SU-DHL-6 (cell line): ENCODE results near the gene DLG2.

Experiments used
- H2AFZ ChIP-seq: fragments of 200-600 bp; sonication (generic); 2 replicates; pipeline ENCODE4 v1.6.1; 2014; ENCODE audit warnings: low read depth, mild to moderate bottlenecking, moderate library complexity, mixed read lengths, antibody characterized with exemption, low read length; ENCODE audit not compliant: severe bottlenecking
- H3F3A ChIP-seq: fragments of 200-600 bp; shearing (Covaris generic); 2 replicates; pipeline ENCODE4 v1.6.0; 2016; ENCODE audit warnings: antibody characterized with exemption, mild to moderate bottlenecking; ENCODE audit not compliant: insufficient read depth
- H3K27ac ChIP-seq: fragments of 200-600 bp; sonication (generic); 2 replicates; pipeline ENCODE4 v1.5.1; 2016; ENCODE audit warnings: low read depth, mild to moderate bottlenecking, low read length, moderate library complexity, mixed read lengths
- H3K27me3 ChIP-seq: fragments of 200-600 bp; sonication (generic), shearing (Covaris generic); 2 replicates; pipeline ENCODE4 v1.6.0; 2014; ENCODE audit warnings: mild to moderate bottlenecking, low read length
- H3K36me3 ChIP-seq: fragments of 200-600 bp; sonication (generic); 2 replicates; pipeline ENCODE4 v1.6.1; 2014; ENCODE audit warnings: mild to moderate bottlenecking, low read length, mixed read lengths
- H3K4me2 ChIP-seq: fragments of 300-600, 200-600 bp; shearing (Covaris generic), sonication (generic); 2 replicates; pipeline ENCODE4 v1.6.0; 2014; ENCODE audit warnings: low read length, low read depth, mild to moderate bottlenecking; ENCODE audit not compliant: poor library complexity, severe bottlenecking
- H3K4me3 ChIP-seq: fragments of 200-600 bp; sonication (generic); 2 replicates; pipeline ENCODE4 v1.5.1; 2014; ENCODE audit warnings: antibody characterized with exemption, low read length, mild to moderate bottlenecking, mixed read lengths; ENCODE audit not compliant: insufficient read depth, poor library complexity, severe bottlenecking
- H3K79me2 ChIP-seq: fragments of 200-600 bp; sonication (generic); 2 replicates; pipeline ENCODE4 v1.6.1; 2014; ENCODE audit warnings: mild to moderate bottlenecking, low read length, moderate library complexity; ENCODE audit not compliant: insufficient read depth
- H3K9ac ChIP-seq: fragments of 200-600 bp; sonication (generic); 2 replicates; pipeline ENCODE4 v1.7.0; 2014; ENCODE audit warnings: mild to moderate bottlenecking, low read length
- H3K9me2 ChIP-seq: fragments of 200-600 bp; sonication (generic); replicated peaks from 2 replicates; pipeline ENCODE4 v1.6.1; 2014; ENCODE audit warnings: low read length; ENCODE audit not compliant: insufficient read depth
- H3K9me3 ChIP-seq: fragments of 200-600 bp; sonication (generic); 2 replicates; pipeline ENCODE4 v1.6.1; 2014; ENCODE audit warnings: low read length, mixed read lengths; ENCODE audit not compliant: insufficient read depth
- H4K20me1 ChIP-seq: fragments of 200-600 bp; sonication (generic); 2 replicates; pipeline ENCODE4 v1.6.1; 2014; ENCODE audit warnings: low read depth, mild to moderate bottlenecking, antibody characterized with exemption, low read length, moderate library complexity, mixed read lengths
- EZH2phosphoT487 ChIP-seq: fragments of 200-600 bp; sonication (generic), shearing (Covaris generic); conservative IDR thresholded peaks from 2 replicates; pipeline ENCODE4 v1.6.1; 2018; ENCODE audit warnings: mild to moderate bottlenecking, antibody characterized with exemption, low read length, moderate library complexity, mixed read lengths
- TF ChIP-seq, protein P1 (sequence below): fragments of 200-600 bp; sonication (generic); IDR thresholded peaks from one replicate; pipeline ENCODE4 v1.5.1; 2017; ENCODE audit warnings: antibody characterized with exemption, mild to moderate bottlenecking, low read length, moderate library complexity; ENCODE audit not compliant: insufficient read depth, poor library complexity, severe bottlenecking

DLG2 gene

GRCh38 chr11:85127349-85127748 is 499.8 kb downstream of the DLG2 start:
- Histone ChIP-seq H3K4me2 (no peak overlapping the region), H3K27ac (no peak overlapping the region), H3K9ac (no peak overlapping the region)

DNA sequence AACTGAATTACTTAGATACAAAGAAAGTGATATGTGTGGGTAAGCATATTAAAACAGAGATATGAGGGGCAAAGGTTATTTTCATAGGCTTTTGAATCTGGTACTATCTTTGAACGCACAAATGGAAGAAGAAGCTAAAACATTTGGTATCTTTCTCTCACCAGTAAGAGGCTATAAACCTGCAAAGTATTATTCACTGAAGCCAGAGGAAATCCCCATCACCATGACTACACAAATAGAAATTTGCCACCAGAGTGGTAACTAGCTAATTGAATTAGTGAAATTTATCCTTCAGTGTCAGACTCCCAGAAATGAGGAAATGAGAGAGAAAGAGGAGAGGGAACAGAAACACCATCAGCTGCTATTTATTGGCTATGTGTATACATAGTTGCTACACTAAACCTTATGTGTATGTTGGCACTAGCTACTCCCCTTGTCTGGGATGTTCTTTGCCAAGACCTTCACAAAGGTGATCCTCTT is 503.4 kb downstream of the DLG2 start:
- Histone ChIP-seq H3K4me3 (no peak overlapping the region), H2AFZ (no peak overlapping the region), H3K27me3 (no peaks in the 10 kb centered on the region), H3K9me2 (no peaks in the 10 kb centered on the region), H3F3A (no peaks in the 10 kb centered on the region), H4K20me1 (no peaks in the 10 kb centered on the region), H3K4me2 (no peak overlapping the region), H3K27ac (no peak overlapping the region), H3K9me3 (no peaks in the 10 kb centered on the region), H3K79me2 (no peaks in the 10 kb centered on the region), H3K9ac (no peak overlapping the region), H3K36me3 (no peaks in the 10 kb centered on the region; the same call in 1 of the 2 replicates)
- no peak for TF ChIP-seq EZH2phosphoT487
- TF ChIP-seq, protein P1, sequence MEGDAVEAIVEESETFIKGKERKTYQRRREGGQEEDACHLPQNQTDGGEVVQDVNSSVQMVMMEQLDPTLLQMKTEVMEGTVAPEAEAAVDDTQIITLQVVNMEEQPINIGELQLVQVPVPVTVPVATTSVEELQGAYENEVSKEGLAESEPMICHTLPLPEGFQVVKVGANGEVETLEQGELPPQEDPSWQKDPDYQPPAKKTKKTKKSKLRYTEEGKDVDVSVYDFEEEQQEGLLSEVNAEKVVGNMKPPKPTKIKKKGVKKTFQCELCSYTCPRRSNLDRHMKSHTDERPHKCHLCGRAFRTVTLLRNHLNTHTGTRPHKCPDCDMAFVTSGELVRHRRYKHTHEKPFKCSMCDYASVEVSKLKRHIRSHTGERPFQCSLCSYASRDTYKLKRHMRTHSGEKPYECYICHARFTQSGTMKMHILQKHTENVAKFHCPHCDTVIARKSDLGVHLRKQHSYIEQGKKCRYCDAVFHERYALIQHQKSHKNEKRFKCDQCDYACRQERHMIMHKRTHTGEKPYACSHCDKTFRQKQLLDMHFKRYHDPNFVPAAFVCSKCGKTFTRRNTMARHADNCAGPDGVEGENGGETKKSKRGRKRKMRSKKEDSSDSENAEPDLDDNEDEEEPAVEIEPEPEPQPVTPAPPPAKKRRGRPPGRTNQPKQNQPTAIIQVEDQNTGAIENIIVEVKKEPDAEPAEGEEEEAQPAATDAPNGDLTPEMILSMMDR: no peak

More at GRCh38 chr11:85127349-85127748, 499.8 kb downstream of the DLG2 start:
- Histone ChIP-seq H3F3A (no peaks in the 10 kb centered on the region), H2AFZ (no peak overlapping the region), H4K20me1 (no peaks in the 10 kb centered on the region), H3K9me2 (no peaks in the 10 kb centered on the region), H3K27me3 (no peaks in the 10 kb centered on the region), H3K36me3 (no peaks in the 10 kb centered on the region), H3K4me3 (no peak overlapping the region), H3K9me3 (no peaks in the 10 kb centered on the region), H3K79me2 (no peaks in the 10 kb centered on the region)
- TF ChIP-seq, protein P1: no peak
- no peak for TF ChIP-seq EZH2phosphoT487

GRCh38 chr11:85118151-85118550 is 509.0 kb downstream of the DLG2 start:
- Histone ChIP-seq H3F3A (no peaks in the 10 kb centered on the region), H3K27ac (no peak overlapping the region), H3K4me3 (no peak overlapping the region), H3K36me3 (no peaks in the 10 kb centered on the region; the same call in 1 of the 2 replicates), H3K79me2 (no peaks in the 10 kb centered on the region), H3K4me2 (no peak overlapping the region), H4K20me1 (no peaks in the 10 kb centered on the region), H3K9me2 (no peaks in the 10 kb centered on the region), H3K27me3 (no peaks in the 10 kb centered on the region), H3K9ac (no peak overlapping the region), H3K9me3 (no peaks in the 10 kb centered on the region), H2AFZ (no peak overlapping the region)
- no peak for TF ChIP-seq EZH2phosphoT487
- TF ChIP-seq, protein P1: no peak
